ENCODE results near the gene TMCC2. TPM values are rescaled to one million over a fixed set of nuclear protein-coding genes. Genes with fewer than 3 reads are reported as not detected.

TMCC2 gene
- total RNA-seq, 4 donors from 2014 or later: 3.1 to 8.9 (median 5.5) TPM

GRCh38 chr1:205273551-205273982 is 45.8 kb downstream of the TMCC2 start:
- H3K9me3 ChIP-seq: no peaks in the 10 kb centered on the region
- H3K36me3 ChIP-seq: peaks cover 0 to 24% of the 10 kb centered on the region in 2 donors
- ATAC-seq: peak; percentile 75
- TF ChIP-seq CTCF (IDR thresholded peaks at IDR 0.05) (peak in 3 of 4 experiments; percentile 93 to 100 (median 97)), POLR2A (IDR thresholded peaks at IDR 0.05) (no peak)
- no peaks in the 10 kb centered on the region for H3K27me3 ChIP-seq
- H3K4me3 ChIP-seq: no peak overlapping the region
- H3K4me1 ChIP-seq: peaks cover 0 to 38% (median 2%) of the 10 kb centered on the region in 3 donors
- H3K27ac ChIP-seq: no peak overlapping the region
- WGBS, 2 donors (ENCODE audit: low coverage in 1 of 2): 8% methylated on average over 2 of the region's 7 CpGs; no CpG with 5 or more reads in 1 of the 2 donors

- Histone ChIP-seq H3K4me1 (peaks cover 0 to 38% (median 2%) of the 10 kb centered on the region in 3 donors), H3K9me3 (no peaks in the 10 kb centered on the region), H3K4me3 (no peak overlapping the region), H3K36me3 (peaks cover 0 to 22% of the 10 kb centered on the region in 2 donors), H3K27ac (no peak overlapping the region), H3K27me3 (no peaks in the 10 kb centered on the region)
- TF ChIP-seq POLR2AphosphoS5 (IDR thresholded peaks at IDR 0.05) (no peak), POLR2A (IDR thresholded peaks at IDR 0.05) (no peak), CTCF (IDR thresholded peaks at IDR 0.05) (no peak), EP300 (IDR thresholded peaks at IDR 0.05) (no peak)
- no peak for ATAC-seq
- 67% methylated on average over 1 of the region's 8 CpGs; no CpG with 5 or more reads in 1 of the 2 donors for WGBS, 2 donors (ENCODE audit: low coverage in 1 of 2)
Observed at GRCh38 chr1:205274041-205274691, 46.4 kb downstream of the TMCC2 start.

- Histone ChIP-seq H3K27me3 (no peaks in the 10 kb centered on the region), H3K36me3 (peaks cover 0 to 14% of the 10 kb centered on the region in 2 donors), H3K27ac (no peak overlapping the region), H3K4me1 (peaks cover 0 to 36% (median 2%) of the 10 kb centered on the region in 3 donors), H3K4me3 (no peak overlapping the region), H3K9me3 (no peaks in the 10 kb centered on the region)
- ATAC-seq: no peak
- 100% methylated on average over 1 of the region's 3 CpGs for WGBS, 2 donors (ENCODE audit: low coverage in 1 of 2)
- no peak for TF ChIP-seq EP300 (IDR thresholded peaks at IDR 0.05)
- TF ChIP-seq POLR2A (IDR thresholded peaks at IDR 0.05): no peak
- no peak for TF ChIP-seq POLR2AphosphoS5 (IDR thresholded peaks at IDR 0.05)
- no peak for TF ChIP-seq CTCF (IDR thresholded peaks at IDR 0.05)
Observed at GRCh38 chr1:205275133-205275532, 47.4 kb downstream of the TMCC2 start.

GRCh38 chr1:205275916-205276688 is 48.4 kb downstream of the TMCC2 start:
- TF ChIP-seq POLR2AphosphoS5 (IDR thresholded peaks at IDR 0.05) (no peak), CTCF (IDR thresholded peaks at IDR 0.05) (no peak), EP300 (IDR thresholded peaks at IDR 0.05) (no peak), POLR2A (IDR thresholded peaks at IDR 0.05) (no peak)
- H3K4me1 ChIP-seq: peaks cover 0 to 26% (median 2%) of the 10 kb centered on the region in 3 donors
- H3K27me3 ChIP-seq: no peaks in the 10 kb centered on the region
- H3K36me3 ChIP-seq: peaks cover 0 to 14% of the 10 kb centered on the region in 2 donors
- no peak overlapping the region for H3K4me3 ChIP-seq
- no CpG with 5 or more reads among the region's 9 CpGs for WGBS, 2 donors (ENCODE audit: low coverage in 1 of 2)
- H3K27ac ChIP-seq: no peak overlapping the region
- no peak for ATAC-seq
- no peaks in the 10 kb centered on the region for H3K9me3 ChIP-seq
